IMR-90 (cell line): ENCODE measurements around the gene OR13J1. TPM values are rescaled to one million over a fixed set of nuclear protein-coding genes. Genes with fewer than 3 reads are reported as not detected.

Experiments
- ATAC-seq: fragments of 200-7000 bp; cut with Tn5 transposase; 2 replicates; pipeline ENCODE4 v1.9.1; 2020; ENCODE audit warnings: low read depth, mild to moderate bottlenecking, moderate library complexity
- BruUV-seq: library from RNA; stranded (reverse); fragments of 400-500 nt; replicated peaks from 2 replicates; lab custom pipeline; 2021; lab: Mats Ljungman, UMichigan
- CTCF ChIA-PET: fragments of 300-600 bp; formaldehyde crosslinking; extraction: SDS; loops from one replicate; lab custom pipeline; 2021; ENCODE audit warnings: antibody characterized with exemption; lab: Yijun Ruan, JAX
- POLR2A ChIA-PET: fragments of 300-600 bp; sonication (Branson Sonifier 250); formaldehyde crosslinking; loops from one replicate; lab custom pipeline; 2022; ENCODE audit warnings: antibody characterized with exemption; ENCODE audit not compliant: unreplicated experiment; lab: Charles Lee
- DNase-seq: peaks from one replicate; pipeline ENCODE4 v3.0.0; 2013
- H2AFZ ChIP-seq: replicated peaks from 2 replicates; pipeline ENCODE3; 2013; ENCODE audit warnings: low read length, mild to moderate bottlenecking; ENCODE audit not compliant: poor library complexity
- H2AK5ac ChIP-seq: 2 replicates; pipeline ENCODE4 v1.6.1; 2013; ENCODE audit warnings: low read depth, low read length, inconsistent platforms
- H2AK9ac ChIP-seq: replicated peaks from 2 replicates; pipeline ENCODE3; 2013; ENCODE audit warnings: mild to moderate bottlenecking, low read depth, low read length, moderate library complexity; ENCODE audit not compliant: poor library complexity
- H2BK120ac ChIP-seq: 2 replicates; pipeline ENCODE4 v1.6.1; 2013; ENCODE audit warnings: low read depth, low read length, inconsistent platforms
- H2BK15ac ChIP-seq: 3 replicates; pipeline ENCODE4 v1.6.1; 2013; ENCODE audit warnings: low read depth, low read length, inconsistent platforms
- H2BK20ac ChIP-seq: 2 replicates; pipeline ENCODE4 v1.6.1; 2013; ENCODE audit warnings: low read depth, mild to moderate bottlenecking, inconsistent platforms, low read length, moderate library complexity
- H2BK5ac ChIP-seq: 2 replicates; pipeline ENCODE4 v1.6.1; 2013; ENCODE audit warnings: mild to moderate bottlenecking, low read depth, low read length, inconsistent platforms; ENCODE audit not compliant: poor library complexity, severe bottlenecking
- H3K14ac ChIP-seq: replicated peaks from 2 replicates; pipeline ENCODE4 v1.6.1; 2013; ENCODE audit warnings: low read depth, low read length, inconsistent platforms
- H3K18ac ChIP-seq: 2 replicates; pipeline ENCODE4 v1.6.1; 2013; ENCODE audit warnings: low read depth, low read length, control low read depth
- H3K23ac ChIP-seq: 2 replicates; pipeline ENCODE4 v1.6.1; 2013; ENCODE audit warnings: low read depth, low read length, inconsistent platforms
- H3K27ac ChIP-seq: 2 replicates; pipeline ENCODE4 v1.5.1; 2013; ENCODE audit warnings: mild to moderate bottlenecking, control low read depth, low read length; ENCODE audit not compliant: insufficient read depth
- H3K27me3 ChIP-seq: 2 replicates; pipeline ENCODE4 v1.6.1; 2013; ENCODE audit warnings: low read length; ENCODE audit not compliant: control insufficient read depth, insufficient read depth
- H3K36me3 ChIP-seq: 2 replicates; pipeline ENCODE4 v1.6.1; 2013; ENCODE audit warnings: low read length, mixed read lengths; ENCODE audit not compliant: control insufficient read depth, insufficient read depth
- H3K4ac ChIP-seq: 2 replicates; pipeline ENCODE4 v1.6.1; 2013; ENCODE audit warnings: low read depth, low read length, inconsistent platforms
- H3K4me1 ChIP-seq: 2 replicates; pipeline ENCODE4 v1.6.1; 2013; ENCODE audit warnings: low read length, mixed read lengths; ENCODE audit not compliant: control insufficient read depth, insufficient read depth
- H3K4me2 ChIP-seq: 2 replicates; pipeline ENCODE4 v1.6.1; 2013; ENCODE audit warnings: low read depth, mild to moderate bottlenecking, control low read depth, low read length, moderate library complexity
- H3K4me3 ChIP-seq: 2 replicates; pipeline ENCODE4 v1.5.1; 2013; ENCODE audit warnings: low read depth, mild to moderate bottlenecking, control low read depth, low read length, moderate library complexity; ENCODE audit not compliant: insufficient read depth
- H3K56ac ChIP-seq: 2 replicates; pipeline ENCODE4 v1.6.1; 2013; ENCODE audit warnings: low read length, inconsistent platforms; ENCODE audit not compliant: insufficient read depth; ENCODE audit errors: extremely low read depth
- H3K79me1 ChIP-seq, 2 experiments: 2 replicates each; pipeline ENCODE4 v1.6.1; 2013; ENCODE audit warnings: low read length in 2 of 2, inconsistent platforms in 1 of 2, low read depth in 1 of 2
- H3K9ac ChIP-seq: 2 replicates; pipeline ENCODE4 v1.6.1; 2013; ENCODE audit warnings: low read depth, low read length, control low read depth
- H3K9me1 ChIP-seq: 2 replicates; pipeline ENCODE4 v1.6.1; 2013; ENCODE audit warnings: low read length, inconsistent platforms; ENCODE audit not compliant: insufficient read depth
- H3K9me3 ChIP-seq: 2 replicates; pipeline ENCODE4 v1.6.1; 2013; ENCODE audit warnings: low read length; ENCODE audit not compliant: control insufficient read depth, insufficient read depth
- H4K20me1 ChIP-seq: 2 replicates; pipeline ENCODE4 v1.6.1; 2013; ENCODE audit warnings: low read length, inconsistent platforms; ENCODE audit not compliant: insufficient read depth
- H4K5ac ChIP-seq: 2 replicates; pipeline ENCODE4 v1.6.1; 2013; ENCODE audit warnings: mild to moderate bottlenecking, low read depth, low read length, control low read depth
- H4K8ac ChIP-seq, 2 experiments: 2 replicates each; pipeline ENCODE4 v1.6.1; 2013; ENCODE audit warnings: low read depth in 2 of 2, low read length in 2 of 2, control low read depth in 1 of 2, inconsistent platforms in 1 of 2
- H4K91ac ChIP-seq: 2 replicates; pipeline ENCODE4 v1.6.1; 2013; ENCODE audit warnings: low read depth, low read length, inconsistent platforms; ENCODE audit not compliant: insufficient read depth
- FOS ChIP-seq: fragments of 150-350 bp; IDR thresholded peaks from 2 replicates; pipeline ENCODE4 v1.6.1; 2016; ENCODE audit warnings: low read depth, low read length
- RCOR1 ChIP-seq: IDR thresholded peaks from 2 replicates; pipeline ENCODE4 v1.6.1; 2012; ENCODE audit warnings: mild to moderate bottlenecking, low read length, improper control_type of control experiment; ENCODE audit not compliant: insufficient replicate concordance
- WGBS, 2 experiments: methylation state at CpG; one replicate each; pipeline versions ENCODE4 v1.1.5 to v1.1.7; 2013; ENCODE audit warnings: missing lambda C conversion rate in 2 of 2; ENCODE audit not compliant: insufficient read length in 1 of 2; ENCODE audit errors: extremely low coverage in 2 of 2; 5-methylcytosine and 5-hydroxymethylcytosine counted together
- dilution Hi-C: fragments of 300-500 bp; cut with HindIII; formaldehyde crosslinking; loops from one replicate; pipeline ENCODE4 v1.14.3; 2018; ENCODE audit warnings: low sequenced_read_pairs; ENCODE audit not compliant: unreplicated experiment
- in situ Hi-C: fragments of 300-500 bp; cut with MboI; formaldehyde crosslinking; loops from 3 replicates; pipeline ENCODE4 v1.14.3; 2019; ENCODE audit warnings: low sequenced_read_pairs, inconsistent platforms, mixed read lengths
- intact Hi-C: fragments of 100-400 bp; cut with micrococcal nuclease; formaldehyde crosslinking; loops from 2 replicates; pipeline ENCODE4 v1.10.0; 2022
- polyA plus RNA-seq, 3 experiments: library from polyadenylated mRNA; depleted of rRNA; stranded (reverse); fragments of >200 nt; gene quantifications; 2 replicates each; pipeline ENCODE4 v1.2.3, GENCODE V29; 2012; ENCODE audit warnings: low replicate concordance in 1 of 3
- total RNA-seq: library from RNA; depleted of rRNA; stranded (reverse); fragments of >200 nt; gene quantifications from 2 replicates; pipeline ENCODE4 v1.2.3, GENCODE V29; 2012

Gene OR13J1
- total and polyA plus RNA-seq, 2 of the 4 experiments (the other 2 are of a cell fraction), result not detected

DNA sequence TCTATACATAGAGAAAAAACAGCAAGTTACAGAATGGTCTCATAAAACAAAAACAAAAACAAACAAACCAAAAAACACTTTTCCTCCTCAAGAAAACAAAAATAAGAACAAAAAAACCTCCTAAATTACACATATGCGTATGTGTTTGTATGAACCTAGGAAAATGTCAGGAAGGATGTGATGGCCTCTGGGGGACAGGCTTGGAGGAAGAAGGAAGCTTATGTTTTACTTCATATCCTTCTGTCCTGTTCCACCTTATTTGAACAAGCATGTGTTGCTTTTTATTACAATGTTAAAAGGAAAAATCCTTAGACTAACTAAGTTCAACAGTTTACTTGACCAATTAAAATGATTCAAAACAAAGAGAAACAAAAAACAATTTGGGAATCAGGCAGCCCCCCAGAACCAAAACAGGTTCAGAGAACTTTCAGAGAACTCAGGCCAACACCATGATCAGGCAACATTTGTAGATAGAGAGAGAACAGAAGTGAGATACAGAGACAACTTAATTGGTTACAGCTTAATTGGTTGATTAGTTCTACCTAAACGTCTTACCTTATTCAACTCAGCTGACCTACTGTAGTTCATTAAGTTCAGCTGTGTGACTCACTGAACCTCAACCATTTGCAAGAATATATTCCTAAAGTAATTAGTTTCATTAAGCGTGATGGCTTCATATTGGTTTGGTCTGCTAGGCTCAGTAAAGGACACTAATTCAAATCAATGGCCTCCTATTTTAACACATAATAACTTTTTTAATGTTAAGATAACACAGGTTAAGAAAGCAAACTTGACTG is 49.2 kb upstream of the OR13J1 start:
- Histone ChIP-seq H3K18ac (peak overlapping the region; percentile 3; the same call in 1 of the 2 replicates), H3K56ac (no peak overlapping the region), H4K8ac (peak overlapping the region in 1 of 2 experiments; percentile 66; a peak in 1 of 4 replicates), H2AK9ac (no peak overlapping the region), H2BK5ac (peak overlapping the region; percentile 7), H3K9ac (no peak overlapping the region), H3K14ac (no peak overlapping the region), H3K27me3 (no peaks in the 10 kb centered on the region), H3K27ac (no peak overlapping the region), H4K20me1 (no peaks in the 10 kb centered on the region), H2AFZ (no peak overlapping the region), H2BK120ac (peak overlapping the region; percentile 51), H3K23ac (0 out of 2 replicates have a peak overlapping the region, but pooled peaks have one; percentile 56), H3K9me3 (no peaks in the 10 kb centered on the region), H3K36me3 (no peaks in the 10 kb centered on the region), H3K79me1 (no peaks in the 10 kb centered on the region), H3K4me3 (no peak overlapping the region), H3K9me1 (peaks cover 3% of the 10 kb centered on the region; the same call in 1 of the 2 replicates), H2AK5ac (0 out of 2 replicates have a peak overlapping the region, but pooled peaks have one; percentile 44), H4K91ac (peak overlapping the region; percentile 43; the same call in 1 of the 2 replicates), H3K4ac (peak overlapping the region; percentile 77), H3K4me1 (peaks cover 5% of the 10 kb centered on the region), H3K4me2 (no peak overlapping the region), H2BK15ac (peak overlapping the region; percentile 83; the same call in 2 of the 3 replicates), H4K5ac (peak overlapping the region; percentile 18; the same call in 1 of the 2 replicates), H2BK20ac (peak overlapping the region; percentile 53)
- CTCF ChIA-PET, result no interaction called here
- no TSS peak for BruUV-seq
- dilution Hi-C loops (no loop called here), in situ Hi-C loops (no loop called here), intact Hi-C loops (no loop called here)
- ATAC-seq, result no peak
- no peak for DNase-seq
- no CpG with 5 or more reads among the region's 3 CpGs for WGBS, 2 experiments
- POLR2A ChIA-PET, result no interaction called here
- TF ChIP-seq RCOR1 (no peak), FOS (no peak)
